ENCODE results near the gene TRPC6. TPM values are rescaled to one million over a fixed set of nuclear protein-coding genes. Genes with fewer than 3 reads are reported as not detected.

TRPC6 gene
- total and polyA plus RNA-seq, 2 of the 8 experiments (the other 6 are each of a cell fraction or from before 2014, with no cell fraction given), result 0.26 to 0.39 TPM

DNA sequence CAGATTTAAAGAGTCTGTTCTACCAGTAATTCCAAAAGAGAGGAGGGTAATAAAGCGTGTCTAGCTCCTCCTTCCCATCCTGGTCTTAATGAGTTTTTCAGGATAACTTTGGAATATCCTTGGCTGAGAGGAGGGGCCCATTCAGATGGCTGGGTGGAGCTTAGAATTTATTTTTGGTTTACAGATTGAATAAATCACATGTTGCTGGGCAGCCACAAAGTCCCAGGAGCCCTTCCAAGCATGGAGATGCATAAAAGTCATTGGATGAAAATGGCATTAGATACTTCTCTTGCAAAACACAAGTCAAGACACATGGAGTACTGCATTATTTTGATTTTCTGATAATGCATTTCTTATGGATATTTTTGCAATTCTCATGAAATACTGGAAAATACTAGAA lies 139.0 kb downstream of the TRPC6 start:
- Histone ChIP-seq H3K27me3 (replicated peaks in 1 of 4; ENCODE audit: control insufficient read depth in 3 of 4, extremely low read depth in 1 of 4, insufficient read depth in 3 of 4, low read length in 3 of 4) (no peaks in the 10 kb centered on the region), H3K27ac (ENCODE audit: low read depth, low read length) (no peak overlapping the region), H3K36me3 (ENCODE audit: control insufficient read depth in 2 of 4, insufficient read depth in 4 of 4, low read length in 3 of 4) (no peaks in the 10 kb centered on the region), H3K14ac (ENCODE audit: insufficient read length) (no peak overlapping the region), H2AK5ac (ENCODE audit: low read depth, low read length) (no peak overlapping the region), H3K56ac (replicated peaks; ENCODE audit: insufficient read length, low read depth, low read length) (no peak overlapping the region), H4K8ac (ENCODE audit: extremely low read depth, insufficient read depth, low read length) (no peak overlapping the region), H3K4me1 (replicated peaks in 1 of 4; ENCODE audit: control insufficient read depth in 3 of 4, insufficient read depth in 4 of 4, low read length in 3 of 4) (no peaks in the 10 kb centered on the region), H3K4ac (replicated peaks; ENCODE audit: insufficient read length, low read depth, low read length) (no peak overlapping the region), H2BK5ac (ENCODE audit: low read depth, low read length) (no peak overlapping the region), H4K20me1 (replicated peaks in 1 of 2; ENCODE audit: control insufficient read depth in 1 of 2, insufficient read depth in 2 of 2, low read length in 2 of 2) (no peaks in the 10 kb centered on the region), H2BK120ac (replicated peaks; ENCODE audit: low read depth, low read length) (no peak overlapping the region), H3K23me2 (ENCODE audit: low read depth, low read length) (no peaks in the 10 kb centered on the region), H3K9ac (replicated peaks in 1 of 4; ENCODE audit: extremely low read depth in 1 of 4, low read depth in 3 of 4, low read length in 3 of 4) (no peak overlapping the region), H3K18ac (ENCODE audit: extremely low read depth, low read length) (no peak overlapping the region), H2BK12ac (ENCODE audit: low read depth, low read length) (no peak overlapping the region), H2AFZ (ENCODE audit: low read length) (no peak overlapping the region), H3K23ac (ENCODE audit: insufficient read length) (no peak overlapping the region), H4K91ac (replicated peaks; ENCODE audit: insufficient read length, low read length) (no peak overlapping the region), H3K79me2 (ENCODE audit: control insufficient read depth in 1 of 2, insufficient read depth in 2 of 2, low read length in 2 of 2) (no peaks in the 10 kb centered on the region), H4K5ac (ENCODE audit: insufficient read length, low read depth, low read length) (no peak overlapping the region), H3K4me2 (ENCODE audit: insufficient read depth in 1 of 2, low read depth in 2 of 2, low read length in 2 of 2) (no peak overlapping the region), H2BK15ac (ENCODE audit: low read length) (no peak overlapping the region), H3K9me3 (ENCODE audit: insufficient read depth in 2 of 2, low read depth in 1 of 2, low read length in 1 of 2) (no peaks in the 10 kb centered on the region), H2BK20ac (ENCODE audit: low read length) (no peak overlapping the region), H3K4me3 (ENCODE audit: extremely low read depth in 1 of 4, insufficient read depth in 2 of 4, low read depth in 3 of 4, low read length in 4 of 4) (no peak overlapping the region), H3K79me1 (ENCODE audit: low read depth, low read length) (no peaks in the 10 kb centered on the region)
- POLR2A ChIA-PET (ENCODE audit: partially characterized antibody), result no interaction called here
- no peak for FAIRE-seq
- DNase-seq (ENCODE audit: low read depth in 1 of 2, low spot score in 2 of 2), result no peak
- CTCF ChIA-PET (ENCODE audit: partially characterized antibody), result no interaction called here
- 81% methylated on average over 1 of the region's 1 CpG; no CpG with 5 or more reads in 1 of the 2 experiments for WGBS, 2 experiments (ENCODE audit: extremely low coverage in 1 of 2, insufficient coverage in 1 of 2, insufficient read length in 1 of 2, insufficient replicate concordance in 2 of 2, low coverage in 1 of 2, low lambda C conversion rate in 2 of 2, missing lambda C conversion rate in 1 of 2)
- TF ChIP-seq SIX5 (IDR thresholded peaks at IDR 0.05; ENCODE audit: low read depth, low read length), result no peak
- no peak for TF ChIP-seq ZNF274 (IDR thresholded peaks at IDR 0.05; ENCODE audit: borderline replicate concordance, extremely low read depth, low read length)
- TF ChIP-seq POLR2A (IDR thresholded peaks at IDR 0.05; ENCODE audit: control extremely low read depth in 1 of 2, low read depth in 2 of 2, low read length in 2 of 2), result no peak
- TF ChIP-seq RFX5 (IDR thresholded peaks at IDR 0.05; ENCODE audit: borderline replicate concordance, low read depth, low read length), result no peak
- no peak for TF ChIP-seq BACH1 (IDR thresholded peaks at IDR 0.05; ENCODE audit: low read length)
- TF ChIP-seq PHF8 (conservative IDR thresholded peaks at IDR 0.05; ENCODE audit: low read depth, low read length), result no peak
